ENCODE data around the gene HNRNPC. TPM values are rescaled to one million over a fixed set of nuclear protein-coding genes. Genes with fewer than 3 reads are reported as not detected.
A peak's percentile ranks its signal among the peaks of the same experiment; 100 is the strongest.
"Not testable (repeated sequence)": the region's sequence is repeated elsewhere in the genome, so short reads cannot be mapped to it uniquely, and the experiment has no call there.

Gene HNRNPC
- total RNA-seq, 1 donor from 2014 or later: 601 TPM

DNA sequence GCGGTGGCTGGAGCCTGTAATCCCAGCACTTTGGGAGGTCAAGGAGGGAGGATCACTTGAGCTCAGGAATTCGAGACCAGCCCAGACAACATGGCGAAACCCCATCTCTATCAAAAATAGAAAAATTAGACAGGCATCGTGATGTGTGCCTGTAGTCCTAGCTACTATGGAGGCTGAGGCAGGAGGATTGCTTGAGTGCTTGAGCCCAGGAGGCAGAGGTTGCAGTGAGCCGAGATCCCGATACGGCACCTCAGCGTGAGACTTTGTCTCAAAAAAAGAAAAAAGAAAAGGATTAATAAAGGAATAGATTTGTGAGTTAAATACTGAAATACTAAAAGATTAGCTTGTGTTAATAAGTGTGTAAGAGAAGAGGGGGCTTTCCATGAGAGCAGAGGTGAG is 40.0 kb upstream of the HNRNPC start:
- peak overlapping the region; percentile 59 for H3K27ac Mint-ChIP-seq (ENCODE audit: unreplicated experiment)

DNA sequence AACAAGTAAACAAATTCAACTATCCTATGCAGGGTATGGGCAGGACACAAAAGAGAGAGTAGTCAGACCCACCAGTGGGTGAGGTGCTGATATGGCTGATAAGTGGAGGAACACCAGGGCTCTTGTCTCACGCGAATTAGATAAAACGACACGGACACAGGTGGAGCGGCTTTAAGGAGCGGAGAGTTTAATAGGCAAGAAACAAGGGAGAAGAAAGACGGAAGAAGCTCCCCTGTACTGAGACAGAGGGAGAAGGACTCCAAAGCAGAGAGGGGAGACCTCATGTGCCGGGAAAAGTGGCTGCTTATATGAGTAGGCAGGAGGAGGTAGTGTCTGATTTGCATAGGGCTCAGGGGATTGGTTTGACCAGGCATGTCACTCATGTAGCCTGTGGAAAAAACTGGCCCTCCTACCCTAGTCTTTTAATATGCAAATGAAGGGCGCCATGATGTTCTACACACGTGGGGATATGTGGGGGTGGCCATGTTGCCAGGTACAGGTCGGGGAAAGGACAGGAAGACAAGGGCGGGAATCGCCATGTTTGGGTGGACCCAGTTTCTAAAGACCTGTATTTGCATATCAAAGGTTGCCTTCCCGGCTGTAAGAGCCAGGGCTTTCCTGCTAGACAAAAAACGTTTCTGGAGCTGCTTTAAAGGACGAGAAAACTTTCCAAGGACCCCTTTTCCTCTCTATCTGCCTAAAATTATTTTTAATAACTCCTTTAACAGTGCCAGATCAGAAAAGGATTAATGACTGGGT is 39.4 kb upstream of the HNRNPC start:
- Mint-ChIP-seq H3K27me3 (ENCODE audit: unreplicated experiment) (peaks cover 1% of the 10 kb centered on the region), H3K9me3 (ENCODE audit: unreplicated experiment) (no peaks in the 10 kb centered on the region), H3K27ac (ENCODE audit: unreplicated experiment) (peak overlapping the region; percentile 59), H3K4me1 (ENCODE audit: unreplicated experiment) (peaks cover 9% of the 10 kb centered on the region), H3K4me3 (ENCODE audit: unreplicated experiment) (peak overlapping the region; percentile 88), H3K36me3 (ENCODE audit: low read depth, unreplicated experiment) (no peaks in the 10 kb centered on the region)
- peak; percentile 71 for DNase-seq (ENCODE audit: low spot score)
- TF ChIP-seq, protein P1, sequence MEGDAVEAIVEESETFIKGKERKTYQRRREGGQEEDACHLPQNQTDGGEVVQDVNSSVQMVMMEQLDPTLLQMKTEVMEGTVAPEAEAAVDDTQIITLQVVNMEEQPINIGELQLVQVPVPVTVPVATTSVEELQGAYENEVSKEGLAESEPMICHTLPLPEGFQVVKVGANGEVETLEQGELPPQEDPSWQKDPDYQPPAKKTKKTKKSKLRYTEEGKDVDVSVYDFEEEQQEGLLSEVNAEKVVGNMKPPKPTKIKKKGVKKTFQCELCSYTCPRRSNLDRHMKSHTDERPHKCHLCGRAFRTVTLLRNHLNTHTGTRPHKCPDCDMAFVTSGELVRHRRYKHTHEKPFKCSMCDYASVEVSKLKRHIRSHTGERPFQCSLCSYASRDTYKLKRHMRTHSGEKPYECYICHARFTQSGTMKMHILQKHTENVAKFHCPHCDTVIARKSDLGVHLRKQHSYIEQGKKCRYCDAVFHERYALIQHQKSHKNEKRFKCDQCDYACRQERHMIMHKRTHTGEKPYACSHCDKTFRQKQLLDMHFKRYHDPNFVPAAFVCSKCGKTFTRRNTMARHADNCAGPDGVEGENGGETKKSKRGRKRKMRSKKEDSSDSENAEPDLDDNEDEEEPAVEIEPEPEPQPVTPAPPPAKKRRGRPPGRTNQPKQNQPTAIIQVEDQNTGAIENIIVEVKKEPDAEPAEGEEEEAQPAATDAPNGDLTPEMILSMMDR (IDR thresholded peaks at IDR 0.05; ENCODE audit: unreplicated experiment): no peak

More for the DNA sequence above, 40.0 kb upstream of the HNRNPC start:
- Mint-ChIP-seq H3K36me3 (ENCODE audit: low read depth, unreplicated experiment) (no peaks in the 10 kb centered on the region), H3K4me1 (ENCODE audit: unreplicated experiment) (peaks cover 9% of the 10 kb centered on the region), H3K9me3 (ENCODE audit: unreplicated experiment) (no peaks in the 10 kb centered on the region), H3K4me3 (ENCODE audit: unreplicated experiment) (peak overlapping the region; percentile 88), H3K27me3 (ENCODE audit: unreplicated experiment) (peaks cover 1% of the 10 kb centered on the region)
- TF ChIP-seq, protein P1 (IDR thresholded peaks at IDR 0.05; ENCODE audit: unreplicated experiment): no peak
- DNase-seq (ENCODE audit: low spot score): no peak

DNA sequence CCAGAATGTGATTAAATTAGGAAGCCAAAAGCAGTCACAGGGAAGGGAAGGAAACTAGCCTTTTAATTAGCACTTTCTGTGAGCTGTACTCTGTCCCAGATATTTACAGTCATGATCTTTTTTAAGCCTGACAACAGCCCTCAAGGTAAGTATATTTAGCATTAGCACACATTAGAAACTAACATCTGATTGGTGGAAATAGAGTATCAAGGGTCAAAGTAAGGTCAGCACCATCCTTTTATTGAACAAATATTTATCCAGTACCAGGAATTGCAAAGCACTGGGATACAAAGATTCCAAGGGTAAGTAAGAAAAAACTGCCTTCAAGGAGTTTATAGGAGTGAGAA is 38.9 kb upstream of the HNRNPC start:
- no peak for DNase-seq (ENCODE audit: low spot score)
- Mint-ChIP-seq H3K4me3 (ENCODE audit: unreplicated experiment) (peak overlapping the region; percentile 88), H3K9me3 (ENCODE audit: unreplicated experiment) (no peaks in the 10 kb centered on the region), H3K4me1 (ENCODE audit: unreplicated experiment) (peaks cover 9% of the 10 kb centered on the region), H3K27me3 (ENCODE audit: unreplicated experiment) (peaks cover 1% of the 10 kb centered on the region), H3K36me3 (ENCODE audit: low read depth, unreplicated experiment) (no peaks in the 10 kb centered on the region), H3K27ac (ENCODE audit: unreplicated experiment) (peak overlapping the region; percentile 59)
- TF ChIP-seq, protein P1 (IDR thresholded peaks at IDR 0.05; ENCODE audit: unreplicated experiment): no peak

DNA sequence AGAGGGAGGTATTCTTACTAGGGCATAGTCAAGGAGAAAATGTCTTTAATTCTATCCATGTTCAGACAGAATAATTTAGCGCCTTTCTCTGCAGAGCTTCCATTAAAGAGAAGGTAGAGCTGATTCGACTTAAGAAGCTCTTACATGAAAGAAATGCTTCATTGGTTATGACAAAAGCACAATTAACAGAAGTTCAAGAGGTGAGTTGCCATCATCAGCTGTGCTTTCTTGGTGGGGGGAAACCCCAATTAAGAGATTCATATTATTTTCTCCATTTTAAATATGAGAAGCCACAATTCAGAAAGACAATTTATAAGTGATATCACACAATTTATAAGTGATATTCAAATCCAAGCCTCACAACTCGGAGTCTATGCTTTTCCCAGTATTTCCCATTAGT is 38.4 kb upstream of the HNRNPC start:
- TF ChIP-seq, protein P1 (IDR thresholded peaks at IDR 0.05; ENCODE audit: unreplicated experiment): no peak
- Mint-ChIP-seq H3K9me3 (ENCODE audit: unreplicated experiment) (no peaks in the 10 kb centered on the region), H3K4me1 (ENCODE audit: unreplicated experiment) (peaks cover 9% of the 10 kb centered on the region), H3K36me3 (ENCODE audit: low read depth, unreplicated experiment) (no peaks in the 10 kb centered on the region), H3K27ac (ENCODE audit: unreplicated experiment) (no peak overlapping the region), H3K4me3 (ENCODE audit: unreplicated experiment) (no peak overlapping the region), H3K27me3 (ENCODE audit: unreplicated experiment) (peaks cover 1% of the 10 kb centered on the region)
- no peak for DNase-seq (ENCODE audit: low spot score)

DNA sequence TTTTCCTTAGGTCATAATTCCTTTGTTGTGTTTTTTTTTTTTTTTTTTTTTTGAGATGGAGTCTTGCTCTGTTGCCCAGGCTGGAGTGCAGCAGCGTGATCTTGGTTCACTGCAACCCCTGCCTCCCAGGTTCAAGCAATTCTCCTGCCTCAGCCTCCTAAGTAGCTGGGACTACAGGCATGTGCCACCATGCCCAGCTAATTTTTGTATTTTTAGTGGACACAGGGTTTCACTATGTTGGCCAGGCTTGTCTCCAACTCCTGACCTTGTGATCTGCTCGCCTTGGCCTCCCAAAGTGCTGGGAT is 33.5 kb upstream of the HNRNPC start:
- H3K36me3 Mint-ChIP-seq (ENCODE audit: low read depth, unreplicated experiment); H3K27me3 Mint-ChIP-seq (ENCODE audit: unreplicated experiment); H3K9me3 Mint-ChIP-seq (ENCODE audit: unreplicated experiment); DNase-seq (ENCODE audit: low spot score); H3K27ac Mint-ChIP-seq (ENCODE audit: unreplicated experiment); H3K4me1 Mint-ChIP-seq (ENCODE audit: unreplicated experiment); H3K4me3 Mint-ChIP-seq (ENCODE audit: unreplicated experiment): not testable (repeated sequence)

Data from endothelial cell (in vitro differentiated cells).